Endothelial cell of umbilical vein (primary cell): Measurements from ENCODE around the gene ELF3. TPM values are rescaled to one million over a fixed set of nuclear protein-coding genes. Genes with fewer than 3 reads are reported as not detected.

Source experiments
- BruUV-seq: library from RNA; stranded (reverse); fragments of 400-500 nt; replicated peaks from 2 replicates; lab custom pipeline; 2021; lab: Mats Ljungman, UMichigan
- CTCF ChIA-PET: fragments of 300-600, 350-600 bp; sonication (Branson Sonifier 250); formaldehyde crosslinking; loops from one replicate; lab custom pipeline; 2021; ENCODE audit warnings: antibody characterized with exemption, inconsistent platforms; lab: Charles Lee
- POLR2A ChIA-PET: fragments of 300-600, 350-600 bp; sonication (Branson Sonifier 250); formaldehyde crosslinking; loops from one replicate; lab custom pipeline; 2021; ENCODE audit warnings: antibody characterized with exemption, inconsistent platforms; lab: Charles Lee
- DNase-seq: peaks from one replicate; pipeline ENCODE4 v3.0.0-alpha.2; 2011; ENCODE audit warnings: low read depth, low spot score
- FAIRE-seq: peaks from 2 replicates; lab custom pipeline; 2011; peaks lifted over from hg19 to GRCh38; lab: Jason Lieb, UNC
- H2AFZ ChIP-seq: 2 replicates; pipeline ENCODE4 v1.6.0; 2012; ENCODE audit warnings: low read depth, low read length, control low read depth, inconsistent platforms
- H3K27ac ChIP-seq: 2 replicates; pipeline ENCODE4 v1.5.1; 2011; ENCODE audit warnings: low read depth, mild to moderate bottlenecking, control low read depth, low read length, moderate library complexity; ENCODE audit not compliant: insufficient read depth
- H3K27me3 ChIP-seq, 2 experiments: 2 replicates each; pipeline versions ENCODE4 v1.6.0 to v1.6.1; 2011; ENCODE audit warnings: low read length in 2 of 2, mixed read lengths in 1 of 2; ENCODE audit not compliant: control insufficient read depth in 2 of 2, insufficient read depth in 2 of 2
- H3K36me3 ChIP-seq, 2 experiments: 2 replicates in 1 of 2; 3 replicates in 1 of 2; pipeline ENCODE4 v1.5.1; 2011; ENCODE audit warnings: low read length in 2 of 2, mild to moderate bottlenecking in 1 of 2, moderate library complexity in 1 of 2; ENCODE audit not compliant: control insufficient read depth in 2 of 2, insufficient read depth in 2 of 2; ENCODE audit errors: extremely low read depth in 1 of 2
- H3K4me1 ChIP-seq: 3 replicates; pipeline ENCODE4 v1.5.1; 2011; ENCODE audit warnings: mild to moderate bottlenecking, low read length; ENCODE audit not compliant: control insufficient read depth, insufficient read depth; ENCODE audit errors: extremely low read depth
- H3K4me2 ChIP-seq: 2 replicates; pipeline ENCODE4 v1.6.1; 2011; ENCODE audit warnings: low read length, control low read depth, mixed read lengths; ENCODE audit not compliant: insufficient read depth
- H3K4me3 ChIP-seq, 3 experiments: fragments of 200-600 bp in 1 of 3; sonication (generic), shearing (Covaris generic) in 1 of 3; replicated peaks in 1 of 3; 2 replicates each; pipeline ENCODE4 v1.5.1; 2011 to 2016; ENCODE audit warnings: control low read depth in 3 of 3, low read length in 3 of 3, mild to moderate bottlenecking in 2 of 3, inconsistent platforms in 1 of 3, low read depth in 1 of 3, moderate library complexity in 1 of 3; ENCODE audit not compliant: insufficient read depth in 1 of 3
- H3K79me2 ChIP-seq: 2 replicates; pipeline ENCODE4 v1.6.0; 2012; ENCODE audit warnings: low read length, inconsistent platforms; ENCODE audit not compliant: control insufficient read depth, insufficient read depth
- H3K9ac ChIP-seq: replicated peaks from 2 replicates; pipeline ENCODE3; 2011; ENCODE audit warnings: low read length, control low read depth; ENCODE audit not compliant: insufficient read depth; ENCODE audit errors: extremely low read depth
- H3K9me1 ChIP-seq: replicated peaks from 3 replicates; pipeline ENCODE4 v1.6.0; 2011; ENCODE audit warnings: mild to moderate bottlenecking, low read length; ENCODE audit not compliant: control insufficient read depth, insufficient read depth; ENCODE audit errors: extremely low read depth
- H3K9me3 ChIP-seq: replicated peaks from 2 replicates; pipeline ENCODE4 v1.5.1; 2012; ENCODE audit warnings: low read length, inconsistent platforms; ENCODE audit not compliant: control insufficient read depth, insufficient read depth
- H4K20me1 ChIP-seq: replicated peaks from 2 replicates; pipeline ENCODE3; 2011; ENCODE audit warnings: mild to moderate bottlenecking, low read length; ENCODE audit not compliant: control insufficient read depth, insufficient read depth; ENCODE audit errors: extremely low read depth
- CTCF ChIP-seq, 2 donors: IDR thresholded peaks; 1 replicate in 1 of 2; 2 replicates in 1 of 2; pipeline ENCODE4 v1.5.1; 2011; ENCODE audit warnings: low read length in 2 of 2, mild to moderate bottlenecking in 2 of 2, moderate library complexity in 2 of 2, control low read depth in 1 of 2, inconsistent platforms in 1 of 2, low read depth in 1 of 2; ENCODE audit not compliant: insufficient read depth in 1 of 2; ENCODE audit errors: extremely low read depth in 1 of 2
- EZH2 ChIP-seq: IDR thresholded peaks from 2 replicates; pipeline ENCODE4 v1.6.1; 2012; ENCODE audit warnings: borderline replicate concordance, low read depth, mild to moderate bottlenecking, moderate library complexity, low read length, inconsistent platforms; ENCODE audit not compliant: severe bottlenecking
- GATA2 ChIP-seq: IDR thresholded peaks from 2 replicates; pipeline ENCODE4 v1.7.0; 2011; ENCODE audit warnings: low read depth, mild to moderate bottlenecking, moderate library complexity, mixed read lengths, low read length; ENCODE audit not compliant: insufficient read length, insufficient read depth
- JUN ChIP-seq: IDR thresholded peaks from 2 replicates; pipeline ENCODE4 v1.6.1; 2011; ENCODE audit warnings: borderline replicate concordance, low read depth; ENCODE audit not compliant: insufficient read length, insufficient read depth
- MAX ChIP-seq: IDR thresholded peaks from 2 replicates; pipeline ENCODE4 v1.6.1; 2011; ENCODE audit not compliant: insufficient read depth, insufficient read length
- MYC ChIP-seq: IDR thresholded peaks from one replicate; pipeline ENCODE4 v1.6.1; 2011; ENCODE audit warnings: mild to moderate bottlenecking, low read depth, low read length
- dilution Hi-C: fragments of 300-500 bp; cut with MboI; formaldehyde crosslinking; loops from one replicate; pipeline ENCODE4 v1.15.0; 2019; ENCODE audit warnings: low sequenced_read_pairs; ENCODE audit not compliant: extremely low pct_ligation_motif_present
- intact Hi-C: fragments of 100-400 bp; cut with micrococcal nuclease; formaldehyde crosslinking; loops from one replicate; pipeline ENCODE4 v1.10.0; 2022
- polyA plus RNA-seq, 4 experiments: library from polyadenylated mRNA; depleted of rRNA in 3 of 4; stranded (reverse) in 3 of 4; unstranded in 1 of 4; fragments of >200 nt; gene quantifications; 2 replicates each; pipeline versions ENCODE4 v1.2.1 to v1.2.3, GENCODE V29; 2011 to 2012; ENCODE audit warnings: missing spikeins in 1 of 4
- total RNA-seq: library from RNA; stranded (reverse); gene quantifications from 2 replicates; pipeline ENCODE4 v1.2.3, GENCODE V29; 2021

ELF3 gene
- total and polyA plus RNA-seq, 2 donors (not counting 3 experiments of a cell fraction or from before 2014, with no cell fraction given): 0.07 to 0.29 TPM

DNA sequence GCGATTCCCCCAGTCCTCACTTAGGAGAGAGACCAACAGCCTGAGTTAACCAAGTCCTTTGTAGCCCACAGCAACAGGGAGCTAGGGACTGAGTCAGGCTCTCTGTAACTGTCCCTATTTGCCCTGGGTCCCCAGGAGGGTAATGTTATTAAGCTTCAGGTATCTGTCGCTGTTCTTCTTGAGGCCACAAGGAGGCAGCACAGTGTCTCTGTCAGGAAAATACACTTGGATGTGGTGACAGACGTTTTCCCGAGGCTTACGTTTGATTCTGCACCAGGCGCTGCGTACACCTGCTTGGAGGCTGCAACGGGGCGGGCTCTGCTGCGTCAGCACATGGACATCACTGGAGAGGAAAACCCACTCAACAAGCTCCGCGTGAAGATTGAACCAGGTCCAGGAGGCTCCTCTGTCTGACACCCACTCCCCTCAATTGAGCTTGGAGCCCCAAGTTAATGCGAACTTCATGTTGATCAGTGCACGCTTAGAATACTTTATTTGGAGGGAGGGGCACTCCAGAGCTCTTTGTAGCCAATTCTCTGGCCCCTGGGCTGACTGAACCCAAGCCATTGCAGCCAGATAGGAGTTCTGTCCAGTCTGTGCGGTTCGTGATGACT is 10.7 kb upstream of the ELF3 start:
- no peak overlapping the region for H3K4me3 ChIP-seq
- H2AFZ ChIP-seq: no peak overlapping the region
- POLR2A ChIA-PET: no interaction called here
- CTCF ChIA-PET: interaction anchor here (0.6 to 3.1 kb wide), 29 partner anchors 8 to 725 kb away, joined by 3 to 102 read pairs (median 5); partner anchors contain the start of genes ELF3, GPR37L1 and RNPEP
- H3K4me1 ChIP-seq: no peaks in the 10 kb centered on the region
- intact Hi-C loops: loop anchor here (1.0 kb wide), 2 partner anchors 103 to 120 kb away; no protein-coding TSS in a partner anchor
- H3K9me1 ChIP-seq: no peaks in the 10 kb centered on the region
- H3K79me2 ChIP-seq: no peaks in the 10 kb centered on the region
- H3K9ac ChIP-seq: no peak overlapping the region
- H3K27ac ChIP-seq: no peak overlapping the region
- H4K20me1 ChIP-seq: no peaks in the 10 kb centered on the region
- H3K4me2 ChIP-seq: no peak overlapping the region
- H3K9me3 ChIP-seq: no peaks in the 10 kb centered on the region
- no TSS peak for BruUV-seq
- FAIRE-seq: peak; percentile 85
- no peak for TF ChIP-seq JUN
- TF ChIP-seq MAX: no peak
- TF ChIP-seq GATA2: no peak
- no peak for TF ChIP-seq MYC
- peak; percentile 74 to 81 for TF ChIP-seq CTCF (IDR thresholded peaks at IDR 0.05; ENCODE audit: extremely low read depth in 1 of 2, insufficient read depth in 1 of 2, low read depth in 1 of 2, low read length in 2 of 2)
- TF ChIP-seq EZH2: no peak
- H3K36me3 ChIP-seq: peaks cover 17 to 40% of the 10 kb centered on the region in 2 experiments
- DNase-seq: peak; percentile 39
- no peaks in the 10 kb centered on the region for H3K27me3 ChIP-seq
- dilution Hi-C loops: no loop called here
